Smooth muscle cell (in vitro differentiated cells): ENCODE measurements around the gene ETF1. TPM values are rescaled to one million over a fixed set of nuclear protein-coding genes. Genes with fewer than 3 reads are reported as not detected.

Experiments
- DNase-seq: peaks from one replicate; lab custom pipeline; 2025; ENCODE audit not compliant: unreplicated experiment; lab: John Stamatoyannopoulos, UW
- H2AFZ ChIP-seq: fragments of 200-600 bp; sonication (generic); 2 replicates; pipeline ENCODE4 v1.6.0; 2016; ENCODE audit warnings: antibody characterized with exemption, low read depth, mild to moderate bottlenecking
- H3F3A ChIP-seq: fragments of 200-600 bp; sonication (generic); 2 replicates; pipeline ENCODE4 v1.6.0; 2017; ENCODE audit warnings: antibody characterized with exemption, low read depth
- H3K27ac ChIP-seq: fragments of 200-600 bp; sonication (generic); 2 replicates; pipeline ENCODE4 v1.5.1; 2016; ENCODE audit warnings: low read depth, mild to moderate bottlenecking
- H3K27me3 ChIP-seq: fragments of 200-600 bp; sonication (generic); 2 replicates; pipeline ENCODE4 v1.6.1; 2016; ENCODE audit warnings: low read depth, mild to moderate bottlenecking
- H3K36me3 ChIP-seq: fragments of 200-600 bp; sonication (generic); 2 replicates; pipeline ENCODE4 v1.5.1; 2016; ENCODE audit warnings: low read depth
- H3K4me1 ChIP-seq: fragments of 200-600 bp; sonication (generic); 2 replicates; pipeline ENCODE4 v1.5.1; 2016; ENCODE audit warnings: low read depth
- H3K4me2 ChIP-seq: fragments of 200-600 bp; sonication (generic); 2 replicates; pipeline ENCODE4 v1.6.0; 2016; ENCODE audit warnings: mild to moderate bottlenecking
- H3K4me3 ChIP-seq: fragments of 200-600 bp; sonication (generic); 2 replicates; pipeline ENCODE4 v1.5.1; 2016; ENCODE audit warnings: mild to moderate bottlenecking
- H3K79me2 ChIP-seq: fragments of 200-600 bp; sonication (generic); 2 replicates; pipeline ENCODE4 v1.6.0; 2016; ENCODE audit warnings: low read depth, mild to moderate bottlenecking
- H3K9ac ChIP-seq: fragments of 200-600 bp; sonication (generic); 2 replicates; pipeline ENCODE4 v1.6.0; 2016; ENCODE audit warnings: low read depth
- H3K9me3 ChIP-seq: fragments of 200-600 bp; sonication (generic); replicated peaks from 2 replicates; pipeline ENCODE4 v1.5.1; 2016; ENCODE audit warnings: low read depth
- H4K20me1 ChIP-seq: fragments of 200-600 bp; sonication (generic); 2 replicates; pipeline ENCODE4 v1.6.0; 2016; ENCODE audit warnings: low read depth
- CTCF ChIP-seq: fragments of 200-600 bp; sonication (generic); IDR thresholded peaks from 2 replicates; pipeline ENCODE4 v1.5.1; 2017; ENCODE audit warnings: borderline replicate concordance, mild to moderate bottlenecking, antibody characterized with exemption; ENCODE audit not compliant: insufficient read depth, poor library complexity, severe bottlenecking
- WGBS: methylation state at CpG from one replicate; pipeline ENCODE4 v1.1.7; 2016; ENCODE audit warnings: low lambda C conversion rate; 5-methylcytosine and 5-hydroxymethylcytosine counted together
- polyA plus RNA-seq: library from polyadenylated mRNA; unstranded; fragments of >200 nt; fragmentation: Nextera tagmentation; extraction: Ambion mirVana; gene quantifications from 2 replicates; pipeline ENCODE4 v1.2.1, GENCODE V29; 2016
- small RNA-seq: library from RNA; depleted of rRNA; stranded (forward); fragments of <200 nt; gene quantifications from one replicate; pipeline ENCODE3, GENCODE V24; 2014
- total RNA-seq: library from RNA; depleted of rRNA; stranded (reverse); fragments of >200 nt; gene quantifications from 2 replicates; pipeline ENCODE4 v1.2.3, GENCODE V29; 2014

ETF1 gene
- total and polyA plus RNA-seq, 2 experiments from 2014 or later = 48.7 to 98.0 TPM

GRCh38 chr5:138458856-138459255 lies 84.2 kb downstream of the ETF1 start:
- no peak for DNase-seq
- 93% methylated on average over 9 of the region's 9 CpGs for WGBS

GRCh38 chr5:138458384-138458783 lies 84.7 kb downstream of the ETF1 start:
- Histone ChIP-seq H3K79me2 (no peaks in the 10 kb centered on the region), H3K4me1 (peaks cover 3% of the 10 kb centered on the region), H3K27me3 (no peaks in the 10 kb centered on the region), H4K20me1 (no peaks in the 10 kb centered on the region), H2AFZ (no peak overlapping the region), H3K36me3 (no peaks in the 10 kb centered on the region), H3K27ac (no peak overlapping the region), H3K9me3 (no peaks in the 10 kb centered on the region), H3F3A (no peaks in the 10 kb centered on the region), H3K4me2 (no peak overlapping the region), H3K9ac (no peak overlapping the region), H3K4me3 (no peak overlapping the region)
- WGBS = 48% methylated on average over 10 of the region's 11 CpGs
- no peak for TF ChIP-seq CTCF
- no peak for DNase-seq

More at GRCh38 chr5:138458856-138459255, 84.2 kb downstream of the ETF1 start:
- no peak overlapping the region for H3K4me2 ChIP-seq
- no peaks in the 10 kb centered on the region for H3K27me3 ChIP-seq
- no peak overlapping the region for H2AFZ ChIP-seq
- H3K9ac ChIP-seq = no peak overlapping the region
- H4K20me1 ChIP-seq = no peaks in the 10 kb centered on the region
- H3K79me2 ChIP-seq = no peaks in the 10 kb centered on the region
- H3K36me3 ChIP-seq = no peaks in the 10 kb centered on the region
- no peak overlapping the region for H3K27ac ChIP-seq
- no peaks in the 10 kb centered on the region for H3F3A ChIP-seq
- no peak for TF ChIP-seq CTCF
- no peak overlapping the region for H3K4me3 ChIP-seq
- peaks cover 7% of the 10 kb centered on the region for H3K4me1 ChIP-seq
- H3K9me3 ChIP-seq = no peaks in the 10 kb centered on the region

GRCh38 chr5:138457531-138458275 lies 85.3 kb downstream of the ETF1 start:
- no peak for DNase-seq
- WGBS = 85% methylated on average over 12 of the region's 12 CpGs
- Histone ChIP-seq H3K36me3 (no peaks in the 10 kb centered on the region), H3F3A (no peaks in the 10 kb centered on the region), H3K4me1 (no peaks in the 10 kb centered on the region), H3K9me3 (no peaks in the 10 kb centered on the region), H3K79me2 (no peaks in the 10 kb centered on the region), H3K27me3 (no peaks in the 10 kb centered on the region), H2AFZ (no peak overlapping the region), H3K4me2 (no peak overlapping the region), H3K27ac (no peak overlapping the region), H4K20me1 (no peaks in the 10 kb centered on the region), H3K4me3 (no peak overlapping the region), H3K9ac (no peak overlapping the region)
- no peak for TF ChIP-seq CTCF

Small RNA genes within 50 kb of the gene (small RNA-seq; reads per million reads assigned to genes)
- gene RF00154 (280 reads per million, percentile 99 among the genes with 10 or more reads in this experiment), gene SNORD63 (670 reads per million, percentile 100 among the genes with 10 or more reads in this experiment)

Other genes starting within 250 kb of the ETF1 start
- 2.6 and 4.3 TPM in 2 replicates for gene CDC25C, start 211.4 kb downstream of the ETF1 start, total RNA-seq
- 1.7 and 3.0 TPM in 2 replicates for gene CDC25C, start 211.4 kb downstream of the ETF1 start, polyA plus RNA-seq
- 34.8 and 48.1 TPM in 2 replicates for gene FAM53C, start 205.0 kb downstream of the ETF1 start, total RNA-seq
- gene FAM53C, start 205.0 kb downstream of the ETF1 start, polyA plus RNA-seq = 44.5 and 45.1 TPM in 2 replicates
- 43.1 and 54.3 TPM in 2 replicates for gene KDM3B, start 190.6 kb downstream of the ETF1 start, total RNA-seq
- 16.5 and 17.9 TPM in 2 replicates for gene KDM3B, start 190.6 kb downstream of the ETF1 start, polyA plus RNA-seq
- 4.0 and 4.3 TPM in 2 replicates for gene REEP2, start 104.2 kb downstream of the ETF1 start, total RNA-seq
- 5.4 and 7.7 TPM in 2 replicates for gene REEP2, start 104.2 kb downstream of the ETF1 start, polyA plus RNA-seq
- gene EGR1, start 77.8 kb downstream of the ETF1 start, total RNA-seq = 205 and 250 TPM in 2 replicates
- 851 and 1,110 TPM in 2 replicates for gene EGR1, start 77.8 kb downstream of the ETF1 start, polyA plus RNA-seq
- gene HSPA9, start 32.2 kb upstream of the ETF1 start, total RNA-seq = 263 and 317 TPM in 2 replicates
- 136 and 157 TPM in 2 replicates for gene HSPA9, start 32.2 kb upstream of the ETF1 start, polyA plus RNA-seq
- gene CTNNA1, start 210.2 kb upstream of the ETF1 start, total RNA-seq = 251 and 285 TPM in 2 replicates
- gene CTNNA1, start 210.2 kb upstream of the ETF1 start, polyA plus RNA-seq = 148 and 149 TPM in 2 replicates